Activated CD8-positive, alpha-beta memory T cell treated with anti-CD3 and anti-CD28 coated beads for 1 hour (primary cell): Measurements from ENCODE around the gene RASA3.

Source experiments
- DNase-seq, 2 donors: peaks; one replicate each; pipeline ENCODE4 v3.0.0-alpha.2; 2020; ENCODE audit warnings: low read depth in 1 of 2; ENCODE audit errors: extremely low read depth in 1 of 2

RASA3 gene

GRCh38 chr13:113974304-113975281, 157.8 kb downstream of the RASA3 start:
- no peak for DNase-seq

DNA sequence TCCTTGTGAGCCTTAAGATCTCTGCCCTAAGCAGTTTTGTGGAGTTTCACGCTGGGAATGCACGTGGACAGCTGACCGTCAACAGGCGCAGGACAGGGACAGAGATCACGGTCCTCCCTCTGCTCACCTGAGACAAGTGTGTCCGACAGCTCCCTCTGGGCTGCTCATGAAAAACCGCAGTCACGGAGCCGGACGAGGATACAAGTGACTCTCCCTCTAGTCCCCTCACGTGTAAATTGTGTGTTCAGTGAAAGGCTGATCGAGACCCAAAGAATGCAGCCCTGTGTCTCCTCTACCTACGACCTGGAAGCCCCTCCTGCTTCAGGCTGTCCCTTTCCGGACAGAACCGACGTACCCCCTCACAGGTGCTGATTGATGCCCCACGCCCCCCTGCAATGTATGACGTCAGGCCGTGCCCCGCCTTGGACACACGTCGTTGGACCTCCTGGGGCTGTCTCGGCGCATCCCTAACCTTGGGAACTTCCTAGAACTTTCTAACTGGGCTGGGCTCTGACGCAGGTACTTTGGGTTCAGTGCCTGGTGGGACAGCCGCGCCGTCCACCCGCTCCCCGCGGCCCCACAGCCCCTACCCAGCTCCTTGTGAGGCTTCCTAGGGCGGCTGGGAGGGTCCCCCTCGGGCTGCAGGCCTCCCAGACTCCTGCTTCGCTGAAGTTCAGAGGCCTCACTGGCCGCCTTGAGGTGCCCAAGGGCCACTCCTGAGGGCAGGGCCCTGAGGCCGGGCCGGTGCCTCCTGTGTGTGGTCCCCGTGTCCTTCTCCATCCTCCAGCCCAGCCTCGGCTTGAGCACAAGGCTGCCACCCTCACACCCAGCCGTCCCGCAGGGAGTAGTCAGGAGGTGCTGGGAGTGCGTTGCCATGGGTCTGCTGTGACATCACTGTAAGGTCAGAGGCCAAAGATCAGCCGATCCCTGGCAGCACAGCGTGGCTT, 158.9 kb downstream of the RASA3 start, which contains the start of gene C13orf46:
TSS of gene C13orf46 (minus strand) at position 859 of the 947 bp plus-strand sequence. CDS start at position 780, 79 bp downstream.
- no peak for DNase-seq

DNA sequence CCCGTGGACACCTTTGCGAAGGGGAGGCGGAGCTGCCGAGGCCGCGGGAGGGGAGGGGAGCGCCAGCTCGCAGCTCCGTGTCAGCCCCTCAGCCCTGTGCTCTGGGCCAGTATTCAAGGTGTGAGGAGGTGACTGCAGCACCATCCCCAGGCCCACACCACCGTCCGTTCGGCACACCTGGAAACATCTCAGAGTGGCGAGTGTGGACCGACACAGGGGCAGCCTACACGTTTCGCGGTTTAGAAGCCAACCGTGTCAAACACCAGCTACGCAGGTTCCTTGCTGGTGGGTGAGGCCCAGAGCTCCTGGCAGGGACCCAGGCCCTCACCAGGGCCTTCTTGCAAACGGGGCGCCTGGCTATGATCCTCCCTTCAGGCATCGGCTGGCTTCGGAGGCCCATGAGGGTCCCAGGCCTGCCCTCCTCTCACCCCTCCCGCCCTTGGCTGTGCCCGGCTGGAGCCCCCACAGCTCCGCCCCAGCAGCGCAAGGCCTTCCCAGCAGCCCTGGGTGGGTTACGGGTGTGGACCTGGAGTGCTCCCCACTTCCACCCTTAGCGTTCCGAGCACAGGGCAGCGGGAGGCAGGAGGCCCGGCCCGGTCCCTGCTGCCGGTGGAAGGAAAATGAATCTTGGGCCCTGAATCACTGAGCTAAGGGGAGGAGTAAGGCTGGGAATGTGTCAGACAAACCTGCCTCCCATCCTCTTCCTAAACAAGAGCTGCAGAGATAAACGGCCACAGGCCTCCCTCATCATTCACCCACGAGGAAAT, 159.8 kb downstream of the RASA3 start:
- no peak for DNase-seq

- DNase-seq: no peak
These were observed 160.8 kb downstream of the RASA3 start for GRCh38 chr13:113971471-113972231.

- DNase-seq: no peak
These were observed 161.5 kb downstream of the RASA3 start for GRCh38 chr13:113970810-113971470.

DNA sequence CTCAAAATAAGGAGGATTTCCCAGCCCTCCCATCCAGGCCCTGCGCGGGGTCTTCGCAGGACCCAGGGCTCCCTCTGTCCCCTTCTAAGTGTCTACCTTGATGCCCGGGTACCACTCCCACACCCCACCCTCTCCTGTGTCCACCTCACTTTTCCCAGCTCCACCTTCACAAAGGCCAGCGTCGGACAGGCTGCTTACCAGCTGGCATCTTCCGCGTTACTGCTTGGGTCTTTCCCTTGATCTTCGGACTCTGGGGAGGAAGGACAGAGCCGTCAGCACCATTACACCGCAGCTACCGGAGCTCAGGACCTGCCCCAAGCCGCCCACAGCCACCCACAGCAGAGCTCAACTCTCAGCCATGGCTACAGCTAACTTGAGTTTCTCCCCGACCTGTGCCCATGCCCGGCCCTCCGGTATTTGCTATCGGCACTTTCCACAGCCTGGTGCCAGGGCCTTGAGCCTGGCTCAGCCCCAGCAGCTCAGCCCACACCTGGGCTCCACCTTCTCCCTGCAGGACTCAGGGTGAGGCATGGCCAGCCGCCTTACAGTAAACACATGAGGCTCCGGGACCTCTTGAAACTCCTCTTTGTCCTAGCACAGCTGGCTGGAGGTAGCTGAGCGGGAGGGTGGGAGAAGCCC, 162.3 kb downstream of the RASA3 start:
- no peak for DNase-seq

DNA sequence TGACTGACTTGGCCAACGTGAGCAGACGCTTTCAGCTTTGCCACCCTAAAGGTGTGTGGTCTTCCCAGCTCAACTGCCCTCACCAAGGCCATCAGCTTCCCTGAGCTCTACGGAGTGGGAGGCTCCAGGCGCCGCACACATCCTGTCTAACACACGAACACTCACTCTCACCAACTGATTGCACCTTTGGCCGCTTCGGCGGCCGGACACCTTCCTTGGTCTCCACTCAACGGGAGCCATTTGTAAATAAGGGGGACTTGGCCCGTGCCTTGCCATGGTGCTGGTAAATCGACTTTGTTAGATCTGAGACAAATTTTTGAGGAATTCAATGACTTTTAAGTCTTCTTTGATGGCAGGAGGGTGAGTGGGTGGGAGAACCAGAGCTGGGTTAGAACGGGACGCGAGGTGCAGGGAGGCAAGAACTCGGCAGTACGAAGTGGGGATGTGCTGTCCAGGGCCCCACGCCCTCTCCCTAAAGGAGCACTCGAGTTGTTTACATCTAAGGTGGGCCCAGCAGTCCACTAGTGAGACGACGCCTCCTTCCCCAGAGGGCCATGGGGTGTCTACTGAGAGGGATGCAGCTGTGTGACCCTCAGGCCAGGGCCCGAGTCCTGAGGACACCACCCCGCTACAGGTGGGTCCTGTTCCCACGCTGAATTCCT, 163.0 kb downstream of the RASA3 start:
- no peak for DNase-seq

DNA sequence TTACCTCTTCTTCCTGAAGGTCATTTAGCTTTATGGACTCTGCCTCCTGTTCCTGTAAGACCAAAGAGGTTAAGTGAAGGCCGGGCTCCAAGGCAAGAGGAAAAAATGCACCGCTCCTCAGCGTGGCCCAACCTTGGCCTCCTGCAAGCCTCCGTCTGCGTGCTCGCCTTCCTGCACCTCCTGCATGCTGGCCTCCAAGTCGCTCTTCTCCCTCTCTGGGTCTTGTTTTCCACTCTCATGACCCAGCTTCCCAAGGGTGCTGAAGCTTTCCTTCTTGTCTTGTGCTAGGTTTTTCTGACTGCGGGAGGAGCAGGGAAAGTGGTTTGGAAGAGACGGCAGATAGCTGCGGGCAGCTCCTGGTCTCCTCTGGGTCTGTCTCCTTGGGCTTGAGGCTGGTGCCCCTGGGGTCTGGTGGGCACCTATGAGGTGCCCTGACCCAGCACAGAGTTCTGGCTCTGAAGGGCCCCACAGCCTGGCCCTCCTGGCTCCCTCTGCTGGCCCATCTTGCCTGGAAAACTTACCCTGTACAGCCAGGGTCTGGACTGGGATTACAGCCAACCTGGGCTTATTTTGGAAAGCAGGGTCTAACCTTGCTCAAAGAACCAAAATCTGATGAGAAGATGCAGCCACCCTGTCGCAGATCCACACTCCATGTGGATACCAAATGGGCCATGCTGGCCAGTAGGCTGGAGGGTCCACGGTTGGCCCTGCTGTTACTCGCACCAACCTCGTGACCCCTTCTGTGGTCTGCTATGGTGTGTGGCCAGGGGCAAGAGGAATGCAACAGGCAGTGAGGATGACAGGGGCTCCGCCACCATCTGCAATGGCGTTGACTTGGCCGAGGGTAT, 163.7 kb downstream of the RASA3 start:
- DNase-seq: no peak

DNA sequence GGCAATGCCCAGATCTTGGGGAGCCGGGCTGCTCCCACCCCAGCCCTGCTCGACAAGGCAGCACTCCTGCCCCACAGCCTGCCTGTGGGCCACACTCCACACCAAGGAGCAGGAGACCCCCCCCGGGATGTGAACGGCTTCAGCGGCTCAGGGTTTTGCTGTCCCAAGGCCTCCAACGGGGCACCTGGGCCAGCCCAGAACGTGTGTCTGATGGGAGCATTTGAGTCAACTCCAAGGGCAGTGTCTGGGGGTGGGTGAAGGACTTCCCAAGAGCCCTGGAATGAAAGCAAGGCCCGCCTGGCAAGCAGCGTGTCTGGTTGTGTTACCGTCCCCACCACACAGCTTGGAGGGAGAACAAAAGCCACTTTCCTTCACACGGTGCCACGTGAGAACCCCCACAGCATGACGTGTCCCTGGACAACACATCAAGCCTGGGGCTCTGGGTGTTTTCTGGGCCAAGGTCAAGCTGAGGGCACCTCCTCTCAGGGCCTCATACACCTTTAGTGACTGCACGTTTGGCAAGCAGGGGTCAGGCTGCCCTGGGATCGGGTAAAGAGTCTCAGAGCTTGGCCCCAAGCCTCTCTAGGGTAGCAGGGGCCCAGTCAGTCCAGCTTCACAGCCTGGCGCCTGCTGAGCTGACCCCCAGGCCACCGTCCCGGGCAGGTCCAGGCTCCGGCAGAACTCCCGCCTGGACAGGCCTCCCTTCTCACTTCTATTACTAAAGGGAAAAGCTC, 164.5 kb downstream of the RASA3 start:
- DNase-seq: no peak

DNA sequence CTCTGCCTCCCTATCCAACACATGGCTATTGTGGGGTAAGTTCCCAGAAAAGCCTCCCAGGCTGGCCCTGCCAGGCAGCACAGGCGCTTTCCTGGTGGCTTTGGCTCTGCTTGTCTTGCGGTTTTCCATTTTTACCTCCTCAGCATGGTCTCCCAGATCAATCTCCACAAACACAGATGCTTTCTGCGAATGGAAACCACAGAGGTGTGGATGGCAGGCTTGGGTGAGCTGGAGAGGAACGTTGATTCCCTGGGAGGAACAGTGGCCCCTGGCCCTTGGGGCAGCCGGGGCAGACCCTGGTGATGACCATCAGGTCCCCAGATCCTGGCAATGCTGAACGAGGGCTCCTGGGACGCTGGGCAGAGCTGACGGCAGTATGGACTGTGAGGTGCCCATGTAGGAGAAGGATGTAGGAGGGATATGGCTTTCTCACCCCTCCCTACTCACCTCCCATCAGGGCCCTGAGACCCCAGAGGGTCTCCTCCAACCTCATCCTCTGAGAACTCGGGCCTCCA, 165.2 kb downstream of the RASA3 start:
- no peak for DNase-seq

- no peak for DNase-seq
These were observed 166.2 kb downstream of the RASA3 start for GRCh38 chr13:113965968-113966884.

- no peak for DNase-seq
These were observed 167.0 kb downstream of the RASA3 start for GRCh38 chr13:113965383-113965874.

DNA sequence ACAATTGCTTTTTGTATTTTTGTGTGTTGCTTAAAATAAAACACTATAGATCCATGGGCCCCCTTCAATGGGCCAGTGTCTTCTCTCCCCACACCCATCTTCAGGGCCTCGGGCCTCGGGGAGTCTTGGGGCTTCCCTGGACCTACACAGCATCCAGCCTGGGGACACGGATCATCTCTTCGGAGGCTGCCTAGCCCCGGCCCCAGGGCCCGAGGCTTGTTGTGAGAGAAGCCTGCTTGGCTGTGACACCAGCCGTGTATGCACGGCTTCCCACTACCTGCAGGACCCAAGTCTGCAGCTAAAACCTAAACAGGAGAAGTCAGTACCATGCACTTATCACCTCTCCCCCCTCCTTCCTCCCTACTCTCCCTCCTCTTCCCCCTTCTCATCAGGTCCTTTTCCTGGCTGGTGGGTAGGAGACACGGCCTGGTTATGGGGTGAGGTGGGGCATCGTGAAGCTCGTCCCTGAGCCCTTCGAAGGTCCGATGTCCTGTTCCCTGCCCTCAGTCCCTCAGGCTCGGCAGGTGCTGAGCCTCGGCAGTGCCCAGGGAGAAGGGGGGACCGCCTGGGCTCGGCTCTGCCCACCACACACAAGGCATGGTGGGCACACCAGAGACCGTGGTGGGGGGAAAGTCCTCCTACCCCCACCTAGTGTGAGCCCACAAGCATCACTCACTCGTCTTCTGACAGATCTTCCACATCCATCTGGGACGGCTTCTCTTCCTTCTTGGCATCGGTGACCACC, 168.0 kb downstream of the RASA3 start:
- no peak for DNase-seq

- no peak for DNase-seq
These were observed 169.0 kb downstream of the RASA3 start for GRCh38 chr13:113963376-113963775.

DNA sequence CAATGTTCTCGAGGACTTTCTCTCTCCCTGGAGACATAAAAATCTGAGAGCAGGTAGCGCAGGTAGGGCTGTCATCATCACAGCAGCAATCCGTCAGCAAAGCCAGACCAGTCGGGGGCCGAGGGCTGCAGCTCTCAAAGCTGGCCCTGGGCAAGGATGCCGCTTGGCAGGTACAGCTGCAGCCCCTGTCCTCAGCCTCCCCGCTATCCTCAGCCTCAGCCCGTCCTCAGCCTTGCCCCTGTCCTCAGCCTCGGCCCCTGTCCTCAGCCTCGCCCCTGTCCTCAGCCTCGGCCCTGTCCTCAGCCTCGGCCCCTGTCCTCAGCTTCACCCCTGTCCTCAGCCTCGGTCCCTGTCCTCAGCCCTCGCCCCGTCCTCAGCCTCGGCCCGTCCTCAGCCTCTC, 169.4 kb downstream of the RASA3 start:
- no peak for DNase-seq
